OCI-LY1 (cell line): ENCODE data around the gene FAM174A.

Experiments
- H2AFZ ChIP-seq: fragments of 200-600 bp; sonication (generic), shearing (Covaris generic); 2 replicates; pipeline ENCODE4 v1.6.0; 2014; ENCODE audit warnings: antibody characterized with exemption, mild to moderate bottlenecking, low read length
- H3F3A ChIP-seq: fragments of 200-600 bp; sonication (generic), shearing (Covaris generic); 2 replicates; pipeline ENCODE4 v1.6.0; 2014; ENCODE audit warnings: mild to moderate bottlenecking, antibody characterized with exemption, low read length, moderate library complexity; ENCODE audit not compliant: insufficient read depth
- H3K27ac ChIP-seq: fragments of 200-600 bp; sonication (generic); 2 replicates; pipeline ENCODE4 v1.5.1; 2014; ENCODE audit warnings: low read length, mixed run types, mild to moderate bottlenecking, low read depth; ENCODE audit not compliant: poor library complexity, severe bottlenecking
- H3K27me3 ChIP-seq: fragments of 200-600 bp; sonication (generic); 2 replicates; pipeline ENCODE4 v1.6.0; 2014; ENCODE audit warnings: antibody characterized with exemption, mild to moderate bottlenecking, low read length, moderate library complexity; ENCODE audit not compliant: insufficient read depth
- H3K36me3 ChIP-seq: fragments of 200-600 bp; sonication (generic); 2 replicates; pipeline ENCODE4 v1.6.1; 2014; ENCODE audit warnings: mild to moderate bottlenecking, antibody characterized with exemption, low read length, moderate library complexity, mixed read lengths; ENCODE audit not compliant: insufficient read depth
- H3K4me1 ChIP-seq: fragments of 200-600 bp; sonication (generic); 2 replicates; pipeline ENCODE4 v1.5.1; 2014; ENCODE audit warnings: mild to moderate bottlenecking, low read length, moderate library complexity; ENCODE audit not compliant: insufficient read depth, severe bottlenecking
- H3K4me2 ChIP-seq: fragments of 200-600 bp; sonication (generic), shearing (Covaris generic); 2 replicates; pipeline ENCODE4 v1.6.1; 2014; ENCODE audit warnings: low read length
- H3K4me3 ChIP-seq: fragments of 200-600 bp; sonication (generic); 2 replicates; pipeline ENCODE4 v1.5.1; 2014; ENCODE audit warnings: low read length, low read depth, mild to moderate bottlenecking, mixed read lengths; ENCODE audit not compliant: poor library complexity, severe bottlenecking
- H3K79me2 ChIP-seq: fragments of 200-600 bp; shearing (Covaris generic); 2 replicates; pipeline ENCODE4 v1.6.1; 2016; ENCODE audit warnings: mixed run types, low read length, mixed read lengths; ENCODE audit not compliant: insufficient read depth
- H3K9ac ChIP-seq: fragments of 200-600 bp; sonication (generic), shearing (Covaris generic); 2 replicates; pipeline ENCODE4 v1.6.1; 2014; ENCODE audit warnings: mild to moderate bottlenecking, low read length, mixed read lengths
- H3K9me2 ChIP-seq: fragments of 200-600 bp; sonication (generic), shearing (Covaris generic); 2 replicates; pipeline ENCODE4 v1.6.1; 2014; ENCODE audit warnings: low read depth, mild to moderate bottlenecking, low read length, mixed read lengths
- H3K9me3 ChIP-seq: fragments of 200-600 bp; shearing (Covaris generic); 2 replicates; pipeline ENCODE4 v1.6.1; 2014; ENCODE audit warnings: low read length, mixed read lengths
- H4K20me1 ChIP-seq: fragments of 200-600 bp; sonication (generic), shearing (Covaris generic); 2 replicates; pipeline ENCODE4 v1.6.0; 2016; ENCODE audit warnings: mild to moderate bottlenecking, low read length; ENCODE audit not compliant: insufficient read depth
- EZH2 ChIP-seq: fragments of 200-600 bp; sonication (generic), shearing (Covaris generic); IDR thresholded peaks from 2 replicates; pipeline ENCODE4 v1.8.0; 2017; ENCODE audit warnings: borderline replicate concordance, mixed run types, mild to moderate bottlenecking, antibody characterized with exemption, low read length, moderate library complexity, mixed read lengths
- TF ChIP-seq, protein P1 (sequence below): fragments of 200-600 bp; sonication (generic), shearing (Covaris generic); IDR thresholded peaks from 2 replicates; pipeline ENCODE4 v1.5.1; 2017; ENCODE audit warnings: mild to moderate bottlenecking, antibody characterized with exemption, low read length, moderate library complexity, mixed read lengths

Gene FAM174A

DNA sequence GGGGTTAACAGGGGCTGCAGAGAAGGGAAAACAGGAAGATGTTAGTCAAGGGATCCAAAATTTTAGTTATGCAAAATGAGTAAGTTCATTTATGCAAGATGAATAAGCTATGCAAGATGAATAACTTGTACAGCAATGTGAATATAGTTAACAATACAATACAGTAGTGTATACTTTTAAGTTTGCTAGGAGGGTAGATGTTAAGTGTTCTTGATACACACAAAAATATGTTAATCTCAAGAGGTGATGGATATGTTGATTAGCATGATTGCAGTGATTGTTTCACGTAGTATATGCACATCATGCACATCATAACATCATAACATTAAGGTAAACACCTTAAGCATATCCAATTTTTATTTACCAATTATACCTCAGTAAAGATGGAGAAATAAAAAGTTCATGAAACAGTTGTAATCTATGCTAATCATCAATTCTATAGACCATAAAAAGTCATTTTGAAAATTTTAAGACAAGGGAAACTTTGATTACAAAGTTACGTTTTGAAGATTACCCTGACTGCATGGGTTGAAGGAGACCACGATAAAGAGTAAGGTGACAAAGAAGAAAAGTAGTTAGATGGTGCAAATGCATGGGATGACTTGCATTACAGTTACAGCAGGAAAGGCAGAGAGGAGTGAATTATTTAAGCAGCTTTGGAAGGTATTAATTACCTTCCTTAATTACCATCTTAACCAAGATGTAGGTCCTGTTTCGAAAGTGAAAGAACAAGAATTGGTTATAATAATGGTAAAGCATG is 31.4 kb downstream of the FAM174A start:
- H3K9me3 ChIP-seq = no peaks in the 10 kb centered on the region
- no peaks in the 10 kb centered on the region for H3F3A ChIP-seq
- H3K9me2 ChIP-seq = no peaks in the 10 kb centered on the region
- H2AFZ ChIP-seq = no peak overlapping the region
- H3K4me2 ChIP-seq = no peak overlapping the region
- H3K79me2 ChIP-seq = no peaks in the 10 kb centered on the region
- no peaks in the 10 kb centered on the region for H4K20me1 ChIP-seq
- no peaks in the 10 kb centered on the region for H3K27me3 ChIP-seq
- no peaks in the 10 kb centered on the region for H3K4me1 ChIP-seq
- TF ChIP-seq EZH2 = no peak
- no peaks in the 10 kb centered on the region for H3K36me3 ChIP-seq
- no peak overlapping the region for H3K9ac ChIP-seq
- H3K4me3 ChIP-seq = no peak overlapping the region
- no peak overlapping the region for H3K27ac ChIP-seq

DNA sequence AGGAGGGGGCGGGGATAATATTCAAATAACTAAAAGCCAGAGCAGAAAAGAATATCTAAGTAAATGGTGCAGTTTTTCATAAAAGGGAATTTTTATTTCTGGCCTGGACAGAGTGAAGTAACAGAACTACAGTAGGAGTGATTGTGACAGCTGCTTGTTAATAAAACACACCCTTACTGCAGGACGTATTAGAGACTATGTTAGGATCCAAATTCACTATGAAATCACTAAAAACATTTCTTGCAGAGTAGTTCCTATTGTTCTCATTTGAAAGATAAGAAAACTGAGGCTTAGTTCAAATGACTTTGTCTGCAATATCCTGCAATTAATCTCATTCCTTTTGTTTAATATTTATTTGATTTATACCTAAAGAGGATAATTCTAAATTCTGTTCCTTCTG is 39.5 kb downstream of the FAM174A start:
- no peaks in the 10 kb centered on the region for H4K20me1 ChIP-seq
- no peak overlapping the region for H3K4me3 ChIP-seq
- H3K9me2 ChIP-seq = no peaks in the 10 kb centered on the region
- no peak overlapping the region for H2AFZ ChIP-seq
- H3K79me2 ChIP-seq = no peaks in the 10 kb centered on the region
- no peaks in the 10 kb centered on the region for H3F3A ChIP-seq
- H3K9me3 ChIP-seq = no peaks in the 10 kb centered on the region
- no peaks in the 10 kb centered on the region for H3K4me1 ChIP-seq
- no peak overlapping the region for H3K27ac ChIP-seq
- no peak for TF ChIP-seq EZH2
- TF ChIP-seq, protein P1, sequence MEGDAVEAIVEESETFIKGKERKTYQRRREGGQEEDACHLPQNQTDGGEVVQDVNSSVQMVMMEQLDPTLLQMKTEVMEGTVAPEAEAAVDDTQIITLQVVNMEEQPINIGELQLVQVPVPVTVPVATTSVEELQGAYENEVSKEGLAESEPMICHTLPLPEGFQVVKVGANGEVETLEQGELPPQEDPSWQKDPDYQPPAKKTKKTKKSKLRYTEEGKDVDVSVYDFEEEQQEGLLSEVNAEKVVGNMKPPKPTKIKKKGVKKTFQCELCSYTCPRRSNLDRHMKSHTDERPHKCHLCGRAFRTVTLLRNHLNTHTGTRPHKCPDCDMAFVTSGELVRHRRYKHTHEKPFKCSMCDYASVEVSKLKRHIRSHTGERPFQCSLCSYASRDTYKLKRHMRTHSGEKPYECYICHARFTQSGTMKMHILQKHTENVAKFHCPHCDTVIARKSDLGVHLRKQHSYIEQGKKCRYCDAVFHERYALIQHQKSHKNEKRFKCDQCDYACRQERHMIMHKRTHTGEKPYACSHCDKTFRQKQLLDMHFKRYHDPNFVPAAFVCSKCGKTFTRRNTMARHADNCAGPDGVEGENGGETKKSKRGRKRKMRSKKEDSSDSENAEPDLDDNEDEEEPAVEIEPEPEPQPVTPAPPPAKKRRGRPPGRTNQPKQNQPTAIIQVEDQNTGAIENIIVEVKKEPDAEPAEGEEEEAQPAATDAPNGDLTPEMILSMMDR = no peak
- no peak overlapping the region for H3K9ac ChIP-seq
- no peak overlapping the region for H3K4me2 ChIP-seq
- H3K36me3 ChIP-seq = no peaks in the 10 kb centered on the region
- no peaks in the 10 kb centered on the region for H3K27me3 ChIP-seq

DNA sequence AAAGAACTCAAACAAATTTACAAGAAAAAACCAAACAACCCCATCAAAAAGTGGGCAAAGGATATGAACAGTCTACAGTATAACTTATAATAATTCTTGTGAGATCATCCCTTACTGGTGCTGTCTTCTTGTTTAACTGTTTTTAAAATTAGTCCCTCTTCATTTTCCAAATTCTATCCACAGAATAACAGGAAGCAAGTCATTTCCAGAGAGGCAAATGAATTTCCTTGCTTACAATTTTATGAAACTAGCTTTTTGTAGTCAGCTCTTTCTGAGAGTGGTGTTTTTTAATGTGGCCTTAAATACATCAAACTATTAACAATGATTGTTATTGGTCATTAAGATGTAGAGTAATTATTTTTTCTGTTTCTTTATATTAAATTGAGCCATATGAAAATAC is 40.6 kb downstream of the FAM174A start:
- TF ChIP-seq, protein P1 = no peak
- TF ChIP-seq EZH2 = no peak
- Histone ChIP-seq H3K79me2 (no peaks in the 10 kb centered on the region), H3K9me3 (no peaks in the 10 kb centered on the region), H3K4me2 (no peak overlapping the region), H3K27me3 (no peaks in the 10 kb centered on the region), H3K4me3 (no peak overlapping the region), H3K9me2 (no peaks in the 10 kb centered on the region), H3K36me3 (no peaks in the 10 kb centered on the region), H3K27ac (no peak overlapping the region), H2AFZ (no peak overlapping the region), H3F3A (no peaks in the 10 kb centered on the region), H4K20me1 (no peaks in the 10 kb centered on the region), H3K4me1 (no peaks in the 10 kb centered on the region), H3K9ac (no peak overlapping the region)

DNA sequence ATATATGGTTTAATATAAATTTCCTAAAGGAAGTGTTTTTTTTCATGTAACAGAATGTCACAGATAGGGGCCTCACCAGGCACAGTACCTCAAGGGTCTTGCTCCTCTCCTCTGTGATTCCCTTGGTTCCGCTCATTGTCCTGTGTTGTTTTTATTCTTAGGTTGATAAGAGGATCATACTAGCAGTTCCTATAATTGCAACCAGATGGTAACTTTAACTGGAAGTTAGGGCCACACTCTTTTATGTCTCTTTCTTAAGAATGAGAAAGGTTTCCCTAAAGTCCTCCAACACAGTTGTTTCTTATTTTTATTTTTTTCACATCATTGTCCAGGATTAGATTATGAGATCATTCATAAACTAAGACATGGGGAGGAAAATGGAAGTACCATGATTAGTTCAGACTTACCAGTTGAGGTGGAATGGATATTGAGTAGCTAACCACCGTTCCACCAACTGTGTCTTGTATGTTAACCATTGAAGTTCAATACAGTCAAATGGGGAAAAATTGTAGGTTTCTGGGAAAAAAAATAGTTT is 41.1 kb downstream of the FAM174A start:
- no peaks in the 10 kb centered on the region for H3K9me2 ChIP-seq
- no peak overlapping the region for H3K27ac ChIP-seq
- H3K4me2 ChIP-seq = no peak overlapping the region
- H3K4me1 ChIP-seq = no peaks in the 10 kb centered on the region
- no peaks in the 10 kb centered on the region for H3K9me3 ChIP-seq
- TF ChIP-seq, protein P1 = no peak
- no peak for TF ChIP-seq EZH2
- H3K79me2 ChIP-seq = no peaks in the 10 kb centered on the region
- H2AFZ ChIP-seq = no peak overlapping the region
- H3K27me3 ChIP-seq = no peaks in the 10 kb centered on the region
- H3K36me3 ChIP-seq = no peaks in the 10 kb centered on the region
- H3K9ac ChIP-seq = no peak overlapping the region
- no peak overlapping the region for H3K4me3 ChIP-seq
- H4K20me1 ChIP-seq = no peaks in the 10 kb centered on the region
- no peaks in the 10 kb centered on the region for H3F3A ChIP-seq
